CD4-positive, alpha-beta T cell treated with Interleukin-15 for 4 hours (primary cell): ENCODE results near the gene ZNF20.
"Not testable (repeated sequence)": the region's sequence is repeated elsewhere in the genome, so short reads cannot be mapped to it uniquely, and the experiment has no call there.

Experiments used
- DNase-seq: peaks from one replicate; pipeline ENCODE4 v3.0.0-alpha.2; 2020; ENCODE audit warnings: low spot score

The ZNF20 gene

GRCh38 chr19:12112701-12113100 is 27.4 kb downstream of the ZNF20 start:
- DNase-seq, result no peak

DNA sequence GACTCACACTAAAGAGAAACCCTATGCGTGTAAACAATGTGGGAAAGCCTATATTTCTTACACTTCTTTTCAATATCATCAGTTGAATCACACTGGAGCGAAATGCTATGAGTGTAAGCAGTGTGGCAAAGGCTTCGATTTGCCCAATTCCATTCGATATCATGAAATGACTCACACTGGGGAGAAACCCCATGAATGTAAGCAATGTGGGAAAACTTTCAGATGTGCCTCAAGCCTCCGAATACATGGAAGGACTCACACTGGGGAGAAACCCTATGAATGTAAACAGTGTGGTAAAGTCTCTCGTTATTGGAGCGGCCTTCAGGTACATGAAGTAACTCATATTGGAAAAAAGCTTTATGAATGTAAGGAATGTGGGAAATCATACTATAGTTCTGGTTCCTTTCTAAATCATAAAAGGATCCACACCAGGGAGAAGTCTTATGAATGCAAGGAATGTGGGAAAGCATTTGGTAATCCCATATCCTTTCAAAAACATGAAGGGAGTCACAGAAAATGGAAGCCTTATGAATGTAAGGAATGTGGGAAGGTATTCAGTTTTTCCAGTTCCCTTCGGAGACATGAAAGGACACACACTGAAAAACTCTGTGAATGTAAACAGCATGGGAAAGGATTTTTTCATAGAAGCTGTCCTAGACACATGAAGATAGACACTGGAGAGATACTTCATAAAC is 28.1 kb downstream of the ZNF20 start:
- no peak for DNase-seq

- no peak for DNase-seq
Observed at GRCh38 chr19:12111176-12111575, 29.0 kb downstream of the ZNF20 start.

GRCh38 chr19:12103909-12104308 is 36.2 kb downstream of the ZNF20 start:
- not testable (repeated sequence) for DNase-seq

DNA sequence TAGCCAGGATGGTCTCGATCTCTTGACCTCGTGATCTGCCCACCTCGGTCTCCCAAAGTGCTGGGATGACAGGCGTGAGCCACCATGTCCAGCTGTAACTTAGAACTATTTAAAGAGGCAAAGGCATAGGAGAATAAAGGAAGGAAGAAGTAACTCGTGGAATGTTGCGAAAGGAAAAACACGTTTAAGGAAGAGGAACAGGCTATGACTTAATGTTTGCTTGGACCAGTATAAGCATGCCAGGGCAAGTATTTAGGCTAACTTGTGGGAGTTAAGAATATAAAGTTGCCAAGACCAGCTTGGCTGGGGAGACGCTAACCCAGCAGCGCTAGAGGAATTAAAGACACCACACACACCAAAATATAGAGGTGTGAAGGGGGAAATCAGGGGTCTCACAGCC is 42.1 kb downstream of the ZNF20 start:
- DNase-seq, result no peak

GRCh38 chr19:12095111-12095790 is 44.9 kb downstream of the ZNF20 start:
- no peak for DNase-seq

DNA sequence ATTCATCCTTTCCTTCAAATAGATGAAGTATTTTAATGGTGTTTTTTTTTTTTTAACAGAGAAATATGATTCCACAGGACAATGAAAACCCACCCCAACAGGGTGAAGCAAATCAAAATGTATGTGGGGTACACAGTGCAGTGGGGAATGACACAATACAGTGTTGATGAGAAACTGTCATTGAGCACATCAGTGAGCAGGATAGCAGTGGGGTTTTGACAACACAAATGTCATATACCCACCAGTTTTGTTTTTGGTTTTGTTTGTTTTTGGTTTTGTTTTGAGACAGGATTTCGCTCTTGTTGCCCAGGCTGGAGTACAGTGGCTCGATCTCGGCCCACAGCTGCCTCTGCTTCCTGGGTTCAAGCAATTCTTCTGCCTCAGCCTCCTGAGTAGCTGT is 46.4 kb downstream of the ZNF20 start:
- no peak for DNase-seq

DNA sequence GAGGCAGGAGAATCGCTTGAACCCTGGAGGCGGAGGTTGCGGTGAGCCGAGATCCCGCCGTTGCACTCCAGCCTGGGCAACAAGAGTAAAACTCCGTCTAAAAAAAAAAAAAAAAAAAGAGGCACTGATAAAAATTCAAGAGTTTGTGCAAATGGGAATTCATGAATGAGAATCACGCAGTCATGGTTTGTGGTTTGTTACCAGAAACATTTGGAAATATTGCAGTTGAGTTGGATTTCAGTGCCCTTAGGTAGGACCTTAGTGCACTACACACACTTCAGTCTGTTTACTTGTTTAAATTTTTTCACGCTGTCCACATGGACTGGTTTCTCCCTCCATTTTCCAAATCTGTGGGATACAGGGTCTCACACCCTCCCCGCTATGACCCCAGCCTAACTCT is 47.2 kb downstream of the ZNF20 start:
- DNase-seq, result no peak

- DNase-seq, result peak; percentile 31
Observed at GRCh38 chr19:12092065-12092867, 47.9 kb downstream of the ZNF20 start.

DNA sequence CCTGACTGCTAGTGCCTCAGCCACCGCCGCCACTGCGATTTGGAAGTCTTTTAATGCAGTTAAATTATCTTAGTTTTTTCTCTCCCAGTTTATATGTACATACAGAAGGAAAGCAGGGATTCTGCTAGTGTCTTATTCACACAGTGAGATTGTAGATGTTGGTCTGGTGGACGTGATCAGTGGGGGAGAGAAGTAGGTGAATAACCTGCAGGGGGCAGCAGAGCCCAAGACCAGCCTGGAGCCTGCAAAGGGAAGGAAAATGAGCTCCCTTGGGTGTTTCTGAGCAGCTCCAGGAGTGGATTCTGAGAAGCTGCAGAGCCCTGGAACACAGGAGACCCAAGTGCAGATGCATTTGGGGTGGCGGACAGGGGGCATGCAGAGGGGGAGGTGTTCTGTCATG is 49.3 kb downstream of the ZNF20 start:
- DNase-seq, result peak; percentile 50

- DNase-seq, result no peak
Observed at GRCh38 chr19:12085074-12085818, 54.9 kb downstream of the ZNF20 start.

DNA sequence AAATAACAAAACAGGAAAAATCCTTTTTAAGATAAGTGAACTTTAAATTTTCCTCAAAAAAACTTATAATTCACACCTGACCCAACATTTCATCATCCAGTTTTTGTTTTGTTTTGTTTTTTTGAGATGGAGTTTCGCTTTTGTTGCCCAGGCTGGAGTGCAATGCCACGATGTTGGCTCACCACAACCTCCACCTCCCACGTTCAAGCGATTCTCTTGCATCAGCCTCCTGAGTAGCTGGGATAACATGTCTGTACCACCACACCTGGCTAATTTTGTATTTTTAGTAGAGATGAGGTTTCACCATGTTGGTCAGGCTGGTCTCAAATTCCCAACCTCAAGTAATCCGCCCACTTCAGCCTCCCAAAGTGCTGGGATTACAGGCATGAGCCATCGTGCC is 56.8 kb downstream of the ZNF20 start:
- DNase-seq, result not testable (repeated sequence)
